GM04503 (cell line): ENCODE data around the gene GPHB5.
A peak's percentile ranks its signal among the peaks of the same experiment; 100 is the strongest.
"Not testable (repeated sequence)": the region's sequence is repeated elsewhere in the genome, so short reads cannot be mapped to it uniquely, and the experiment has no call there.

ENCODE experiments used
- DNase-seq: peaks from one replicate; pipeline ENCODE4 v3.0.0-alpha.2; 2012; ENCODE audit warnings: low read depth

Gene GPHB5

GRCh38 chr14:63295231-63295685, 23.5 kb downstream of the GPHB5 start:
- DNase-seq: no peak

DNA sequence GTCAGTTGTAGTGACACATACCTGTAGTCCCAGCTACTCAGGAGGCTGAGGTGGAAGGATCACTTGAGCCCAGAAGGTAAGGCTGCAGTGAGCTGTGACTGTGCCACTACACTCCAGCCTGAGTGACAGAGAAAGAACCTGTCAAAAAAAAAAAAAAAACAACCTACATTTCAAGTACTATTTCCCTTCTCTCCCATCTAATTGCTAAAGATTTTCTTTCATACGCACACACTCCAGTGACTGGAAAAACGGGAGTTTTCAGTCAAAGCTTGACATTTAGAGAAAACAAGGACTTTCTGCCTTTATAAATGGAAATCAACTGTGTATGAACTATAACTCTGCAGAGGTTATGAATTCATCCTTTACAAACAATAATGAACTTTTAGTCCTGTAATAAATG, 25.9 kb downstream of the GPHB5 start:
- DNase-seq: no peak

DNA sequence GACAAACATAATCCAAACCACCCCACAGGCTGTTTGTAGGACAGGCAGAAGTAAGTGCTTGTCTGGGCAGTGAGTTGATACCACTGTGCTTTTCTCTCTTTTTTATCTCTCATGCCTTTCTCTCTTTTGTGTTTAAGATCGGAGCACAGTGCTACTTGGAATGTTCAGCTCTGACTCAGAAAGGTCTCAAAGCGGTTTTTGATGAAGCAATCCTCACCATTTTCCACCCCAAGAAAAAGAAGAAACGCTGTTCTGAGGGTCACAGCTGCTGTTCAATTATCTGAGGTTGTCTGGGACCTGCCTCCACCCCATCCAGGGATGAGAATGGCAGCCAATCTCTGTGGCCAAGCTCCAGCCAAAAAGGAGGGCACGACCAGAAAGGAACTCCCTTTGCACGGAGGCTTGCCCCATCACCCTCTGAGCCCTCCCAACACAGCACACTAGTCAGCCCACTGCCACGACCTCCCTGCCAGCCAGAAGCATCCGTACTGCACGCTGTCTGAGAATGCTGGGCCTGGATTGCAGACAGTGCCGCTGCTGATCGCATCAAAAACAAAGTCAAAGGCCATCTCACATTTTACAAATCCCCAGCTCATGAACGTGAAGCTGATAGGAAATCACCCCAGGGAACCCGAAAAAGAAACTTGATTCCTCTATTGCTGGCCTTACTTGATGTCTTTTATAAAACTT, 27.8 kb downstream of the GPHB5 start:
- no peak for DNase-seq

DNA sequence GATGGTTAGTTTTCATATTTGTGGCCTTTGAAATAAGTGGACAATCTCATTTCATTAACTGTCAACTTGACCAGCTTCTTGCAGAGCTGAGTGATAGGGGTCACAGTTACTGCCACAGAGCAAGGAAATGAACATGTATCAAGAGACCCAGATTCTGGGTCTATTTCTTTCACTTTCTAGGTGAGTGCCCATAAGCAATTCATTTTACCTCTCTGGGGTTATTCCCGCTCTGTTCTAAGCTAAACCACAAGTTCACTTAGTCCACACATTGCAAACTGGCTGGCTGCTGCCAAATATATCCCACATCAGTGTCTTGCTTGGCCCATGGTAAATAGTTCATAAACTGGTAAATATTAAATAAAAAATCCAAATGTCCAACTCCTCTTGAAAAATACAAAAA, 29.9 kb downstream of the GPHB5 start:
- no peak for DNase-seq

- peak; percentile 26 for DNase-seq
These were observed 30.9 kb downstream of the GPHB5 start for GRCh38 chr14:63287666-63288483.

DNA sequence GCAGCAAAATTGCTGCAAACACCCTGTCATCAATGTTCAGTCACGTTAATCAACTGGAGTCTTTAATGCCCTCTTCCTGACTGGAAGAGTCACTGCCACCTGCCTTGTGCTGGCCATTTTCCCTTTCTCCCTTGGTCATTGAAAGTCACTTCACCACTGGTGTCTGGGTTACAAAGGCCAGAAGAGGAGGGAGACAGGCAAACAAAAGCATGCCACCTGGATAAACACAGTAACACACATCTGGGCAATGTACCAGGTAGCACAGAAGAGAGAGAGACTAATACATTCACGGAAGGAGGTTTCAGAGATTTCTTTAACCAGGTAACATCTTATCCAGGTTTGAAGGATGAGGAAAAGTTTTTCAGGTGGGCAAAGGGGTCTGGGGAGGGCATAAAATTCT, 32.7 kb downstream of the GPHB5 start:
- DNase-seq: no peak

GRCh38 chr14:63283884-63284248, 34.9 kb downstream of the GPHB5 start:
- DNase-seq: no peak

DNA sequence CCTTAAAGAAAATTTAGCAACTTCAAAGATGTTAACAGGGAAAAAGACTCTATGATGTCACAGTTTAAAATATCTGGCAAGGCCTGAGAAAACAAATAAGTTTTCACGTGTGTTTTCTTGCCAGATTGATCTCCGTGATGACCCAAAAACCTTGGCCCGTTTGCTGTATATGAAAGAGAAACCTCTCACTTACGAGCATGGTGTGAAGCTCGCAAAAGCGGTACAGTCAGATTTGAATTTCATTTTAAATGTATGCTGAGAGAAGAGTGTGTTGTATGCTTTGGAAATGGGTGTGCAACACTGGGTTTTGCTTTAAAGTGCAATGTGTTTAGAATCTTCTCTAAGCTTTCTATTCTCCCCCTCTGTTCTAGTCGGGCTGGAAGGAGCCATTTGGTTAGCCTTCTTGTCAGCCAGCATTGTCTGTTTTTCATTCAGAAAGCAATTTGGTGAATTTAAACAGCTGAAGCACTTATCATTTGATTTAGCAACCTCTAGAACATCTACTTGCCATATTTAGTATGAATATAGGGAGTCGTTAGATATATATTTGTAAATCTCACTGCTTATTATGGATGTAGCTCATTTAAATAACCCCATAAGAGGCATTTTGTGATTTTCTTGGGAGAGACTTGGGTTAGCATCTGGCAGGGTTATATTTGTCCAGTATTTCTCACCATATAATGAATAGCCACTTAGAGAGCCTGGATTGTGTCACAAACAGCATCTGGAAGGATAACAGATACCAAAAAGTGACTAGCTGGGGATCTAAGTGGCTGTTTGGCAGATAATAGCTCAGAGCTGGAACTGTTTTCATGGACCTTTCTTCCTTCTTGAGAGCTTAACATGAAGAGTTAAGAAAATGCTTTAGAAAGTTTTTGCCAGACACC, 35.5 kb downstream of the GPHB5 start:
- no peak for DNase-seq

GRCh38 chr14:63279933-63280332, 38.8 kb downstream of the GPHB5 start:
- DNase-seq: not testable (repeated sequence)

DNA sequence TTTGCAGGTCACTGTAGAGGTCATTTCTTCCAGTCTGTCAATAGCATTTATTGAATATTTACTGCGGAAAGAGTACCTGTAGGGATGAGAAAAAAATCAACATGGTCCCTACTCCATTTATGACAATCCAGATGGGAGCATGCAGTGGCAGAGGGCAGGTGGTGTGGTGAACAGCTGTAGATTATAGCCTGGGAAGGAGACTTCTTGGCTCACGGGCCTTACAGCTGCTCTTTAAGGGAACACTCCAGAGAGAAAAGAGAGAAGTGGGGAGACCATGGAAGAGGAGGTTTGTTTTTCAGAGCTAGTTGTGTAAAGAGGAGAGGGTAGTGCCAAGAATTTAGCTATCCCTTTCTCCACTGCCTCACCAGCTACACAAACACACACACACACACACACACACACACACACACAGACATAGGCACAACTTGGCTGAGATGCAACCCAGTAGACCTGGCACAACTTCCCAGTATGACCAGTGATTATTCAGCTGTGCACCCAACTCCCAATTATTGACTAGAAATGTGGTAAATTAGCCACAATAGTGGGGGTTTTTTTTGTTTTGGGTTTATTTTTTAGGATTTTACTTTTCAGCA, 41.0 kb downstream of the GPHB5 start:
- DNase-seq: no peak

GRCh38 chr14:63276492-63277342, 42.0 kb downstream of the GPHB5 start:
- peak; percentile 16 for DNase-seq

- DNase-seq: no peak
These were observed 42.7 kb downstream of the GPHB5 start for GRCh38 chr14:63276016-63276415.

GRCh38 chr14:63275611-63276010, 43.1 kb downstream of the GPHB5 start:
- DNase-seq: no peak

DNA sequence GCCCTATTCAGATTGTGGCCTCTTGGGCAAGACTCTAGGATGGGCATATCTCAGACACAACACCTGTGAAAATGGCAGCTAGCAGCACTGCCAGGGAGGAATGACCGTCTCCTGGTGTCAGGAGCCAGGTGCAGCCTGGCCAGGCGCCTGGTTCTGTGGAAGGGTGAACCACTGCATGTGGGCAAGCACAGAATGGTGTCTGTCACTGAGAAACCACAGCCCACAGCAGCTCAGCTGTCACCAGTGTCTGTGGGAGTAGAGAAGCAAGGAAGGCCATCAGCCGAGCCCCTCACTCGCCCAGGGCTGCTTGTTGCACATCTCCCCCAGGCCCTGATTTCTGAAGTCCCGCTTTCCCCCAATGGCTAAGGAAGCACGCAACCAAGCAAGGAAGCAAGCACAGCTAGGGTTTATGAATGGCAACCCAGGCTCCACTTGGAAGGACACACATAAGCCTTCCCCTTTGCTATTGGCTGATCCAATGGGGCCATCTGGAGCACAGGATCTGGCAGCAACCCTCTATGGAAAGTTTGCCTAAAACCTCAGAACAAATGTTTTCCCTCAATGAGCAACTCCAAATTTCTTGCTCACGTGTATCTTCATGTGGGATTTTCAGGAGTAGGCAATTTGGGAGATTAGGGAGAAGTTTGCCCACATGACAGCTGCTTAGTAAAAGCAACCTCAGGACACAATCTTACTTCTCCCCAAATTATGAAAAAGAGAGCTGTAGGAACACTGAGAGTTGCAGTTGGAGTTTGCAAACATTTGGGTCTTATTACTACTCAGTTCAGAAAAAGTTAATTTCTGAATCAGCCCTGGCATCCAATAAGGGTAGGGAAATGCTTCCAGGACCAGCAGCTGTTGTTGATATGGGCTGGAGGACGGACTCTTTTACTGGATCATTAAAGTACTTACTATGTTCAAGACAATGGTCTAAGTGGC, 44.7 kb downstream of the GPHB5 start:
- no peak for DNase-seq

DNA sequence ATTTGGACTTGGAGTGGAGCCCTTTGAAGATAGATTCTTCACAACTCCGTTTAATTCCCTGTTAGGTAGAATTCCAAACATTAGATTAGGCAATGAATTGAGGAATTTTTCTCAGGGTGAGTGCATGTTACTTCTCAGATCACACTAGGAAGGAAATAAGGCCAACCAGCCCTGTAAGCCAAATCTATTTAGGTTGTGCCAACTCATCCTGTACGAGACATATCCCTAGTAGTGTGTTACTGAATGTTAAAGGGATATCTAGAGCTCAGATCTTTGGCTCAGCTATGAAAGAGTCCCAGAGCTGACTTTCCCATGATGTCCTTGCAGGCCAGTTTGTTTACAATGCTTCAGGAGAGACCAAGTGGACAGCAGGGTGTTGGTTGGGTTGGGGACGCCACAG, 45.6 kb downstream of the GPHB5 start:
- no peak for DNase-seq

GRCh38 chr14:63269561-63270225, 49.0 kb downstream of the GPHB5 start:
- DNase-seq: no peak

DNA sequence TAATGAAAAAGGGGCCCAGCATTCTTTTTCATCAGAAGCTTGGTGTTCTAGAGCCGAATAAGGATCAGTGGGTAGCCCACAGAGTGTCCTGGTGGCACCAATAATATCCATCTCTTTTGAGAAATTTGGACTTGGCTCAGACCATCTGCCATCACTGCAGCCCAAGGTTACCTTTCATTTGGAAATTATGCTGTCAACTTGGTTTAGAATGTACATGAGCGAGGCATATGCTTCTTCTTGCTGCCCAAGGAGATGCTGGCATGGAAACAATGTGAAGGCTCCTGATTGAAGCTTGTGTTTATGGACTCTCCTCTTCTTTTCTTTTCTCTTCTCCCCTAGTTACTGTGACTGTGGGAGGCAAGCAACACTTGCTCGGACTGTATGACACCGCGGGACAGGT, 50.0 kb downstream of the GPHB5 start:
- DNase-seq: no peak

GRCh38 chr14:63267171-63267570, 51.6 kb downstream of the GPHB5 start:
- DNase-seq: no peak

GRCh38 chr14:63266106-63266505, 52.6 kb downstream of the GPHB5 start:
- DNase-seq: no peak
